Loucy (cell line): ENCODE results near the gene SENP3.

Experiments
- CTCF ChIP-seq: fragments of 200-600 bp; sonication (generic); conservative IDR thresholded peaks from 2 replicates; pipeline ENCODE4 v1.5.1; 2014; ENCODE audit warnings: mild to moderate bottlenecking, antibody characterized with exemption, low read length
- EZH2phosphoT487 ChIP-seq: fragments of 200-600 bp; IDR thresholded peaks from 2 replicates; pipeline ENCODE4 v1.6.1; 2018; ENCODE audit warnings: antibody characterized with exemption, mild to moderate bottlenecking, moderate library complexity, borderline replicate concordance

GRCh38 chr17:7515911-7516610, 45.7 kb upstream of the SENP3 start:
- TF ChIP-seq CTCF, result no peak
- no peak for TF ChIP-seq EZH2phosphoT487
